ENCODE data around the gene PEA15. TPM values are rescaled to one million over a fixed set of nuclear protein-coding genes. Genes with fewer than 3 reads are reported as not detected.

The PEA15 gene
- total and polyA plus RNA-seq, 2 of the 8 experiments (the other 6 are each of a cell fraction or from before 2014, with no cell fraction given), result 71.3 to 75.1 TPM

- H3K9me3 ChIP-seq (ENCODE audit: insufficient read depth in 2 of 2, low read depth in 1 of 2, low read length in 1 of 2), result no peaks in the 10 kb centered on the region
- H2AFZ ChIP-seq (ENCODE audit: low read length), result no peak overlapping the region
- H4K5ac ChIP-seq (ENCODE audit: insufficient read length, low read depth, low read length), result no peak overlapping the region
- peaks cover 17 to 41% (median 22%) of the 10 kb centered on the region in 4 experiments for H3K4me1 ChIP-seq (replicated peaks in 1 of 4; ENCODE audit: control insufficient read depth in 3 of 4, insufficient read depth in 4 of 4, low read length in 3 of 4)
- ChIA-PET POLR2A (ENCODE audit: partially characterized antibody) (interaction anchor here (0.9 to 11.3 kb wide), 18 partner anchors 10 to 122 kb away, joined by 3 to 107 read pairs (median 4); partner anchors contain the start of gene CASQ1), CTCF (ENCODE audit: partially characterized antibody) (interaction anchor here (0.8 to 20.4 kb wide), 15 partner anchors 12 to 131 kb away, joined by 3 to 257 read pairs (median 5); partner anchors contain the start of genes ATP1A2 and CASQ1)
- H3K23ac ChIP-seq (ENCODE audit: insufficient read length), result no peak overlapping the region
- no peak overlapping the region; a peak in 1 of 7 replicates for H3K9ac ChIP-seq (replicated peaks in 1 of 4; ENCODE audit: extremely low read depth in 1 of 4, low read depth in 3 of 4, low read length in 3 of 4)
- H3K23me2 ChIP-seq (ENCODE audit: low read depth, low read length), result peaks cover 9% of the 10 kb centered on the region
- no peak overlapping the region for H3K4ac ChIP-seq (replicated peaks; ENCODE audit: insufficient read length, low read depth, low read length)
- peaks cover 8% of the 10 kb centered on the region in 2 experiments; a peak in 2 of 4 replicates for H3K79me2 ChIP-seq (ENCODE audit: control insufficient read depth in 1 of 2, insufficient read depth in 2 of 2, low read length in 2 of 2)
- no peak overlapping the region for H2BK12ac ChIP-seq (ENCODE audit: low read depth, low read length)
- H3K4me3 ChIP-seq (ENCODE audit: extremely low read depth in 1 of 4, insufficient read depth in 2 of 4, low read depth in 3 of 4, low read length in 4 of 4), result no peak overlapping the region
- no peak overlapping the region for H4K91ac ChIP-seq (replicated peaks; ENCODE audit: insufficient read length, low read length)
- peaks cover 8 to 22% (median 17%) of the 10 kb centered on the region in 4 experiments; a peak in 7 of 8 replicates for H3K36me3 ChIP-seq (ENCODE audit: control insufficient read depth in 2 of 4, insufficient read depth in 4 of 4, low read length in 3 of 4)
- no peak overlapping the region for H2BK20ac ChIP-seq (ENCODE audit: low read length)
- TF ChIP-seq SP2 (IDR thresholded peaks at IDR 0.05; ENCODE audit: low read length) (no peak), POLR2A (IDR thresholded peaks at IDR 0.05; ENCODE audit: control extremely low read depth in 1 of 2, low read depth in 2 of 2, low read length in 2 of 2) (peak in 1 of 2 experiments; percentile 56; a peak in 1 of 3 replicates), POLR2AphosphoS5 (IDR thresholded peaks at IDR 0.05; ENCODE audit: low read depth, low read length) (peak; percentile 21; the same call in 1 of the 2 replicates)
- no peaks in the 10 kb centered on the region for H3K27me3 ChIP-seq (replicated peaks in 1 of 4; ENCODE audit: control insufficient read depth in 3 of 4, extremely low read depth in 1 of 4, insufficient read depth in 3 of 4, low read length in 3 of 4)
- H3K79me1 ChIP-seq (ENCODE audit: low read depth, low read length), result peaks cover 11% of the 10 kb centered on the region
- H3K56ac ChIP-seq (replicated peaks; ENCODE audit: insufficient read length, low read depth, low read length), result no peak overlapping the region
- no peak overlapping the region; a peak in 1 of 4 replicates for H3K4me2 ChIP-seq (ENCODE audit: insufficient read depth in 1 of 2, low read depth in 2 of 2, low read length in 2 of 2)
- FAIRE-seq, result no peak
- peak overlapping the region; percentile 26; the same call in 1 of the 2 replicates for H2BK5ac ChIP-seq (ENCODE audit: low read depth, low read length)
- no peak overlapping the region for H2BK120ac ChIP-seq (replicated peaks; ENCODE audit: low read depth, low read length)
- peaks cover 2 to 21% of the 10 kb centered on the region in 2 experiments for H4K20me1 ChIP-seq (replicated peaks in 1 of 2; ENCODE audit: control insufficient read depth in 1 of 2, insufficient read depth in 2 of 2, low read length in 2 of 2)
- no peak overlapping the region for H4K8ac ChIP-seq (ENCODE audit: extremely low read depth, insufficient read depth, low read length)
- no peak overlapping the region for H3K27ac ChIP-seq (ENCODE audit: low read depth, low read length)
- H2BK15ac ChIP-seq (ENCODE audit: low read length), result no peak overlapping the region
- WGBS, 2 experiments (ENCODE audit: extremely low coverage in 1 of 2, insufficient coverage in 1 of 2, insufficient read length in 1 of 2, insufficient replicate concordance in 2 of 2, low coverage in 1 of 2, low lambda C conversion rate in 2 of 2, missing lambda C conversion rate in 1 of 2), result 81% methylated on average over 6 of the region's 6 CpGs; no CpG with 5 or more reads in 1 of the 2 experiments
- H3K14ac ChIP-seq (ENCODE audit: insufficient read length), result no peak overlapping the region
- DNase-seq (ENCODE audit: low read depth in 1 of 2, low spot score in 2 of 2), result no peak
- H2AK5ac ChIP-seq (ENCODE audit: low read depth, low read length), result no peak overlapping the region
- no peak overlapping the region for H3K18ac ChIP-seq (ENCODE audit: extremely low read depth, low read length)
Observed at GRCh38 chr1:160208557-160209320, 3.6 kb downstream of the PEA15 start.
